NOMO-1 (cell line): ENCODE results near the gene BRPF1.

ENCODE experiments used
- DNase-seq, 2 experiments: peaks; one replicate each; lab custom pipeline; 2025; ENCODE audit not compliant: unreplicated experiment in 2 of 2; lab: John Stamatoyannopoulos, UW

BRPF1 gene

DNA sequence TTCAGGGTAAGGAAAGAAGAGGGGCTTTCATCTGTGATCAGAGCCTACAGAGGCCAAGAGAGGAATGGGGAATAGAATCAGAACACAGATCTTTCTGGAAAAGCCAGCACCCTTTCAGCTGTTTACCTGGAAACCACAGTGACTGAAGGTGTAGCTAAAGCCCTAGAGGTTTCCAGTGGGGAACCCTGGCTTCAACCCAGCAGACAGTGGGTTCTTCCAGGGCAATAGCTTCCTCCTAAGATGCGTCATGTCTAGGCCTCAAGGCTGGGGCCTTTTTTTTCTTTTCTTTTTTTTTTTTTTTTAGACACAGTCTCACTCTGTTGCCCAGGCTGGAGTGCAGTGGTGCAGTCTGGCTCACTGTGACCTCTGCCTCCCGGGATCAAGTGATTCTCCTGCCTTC, 31.0 kb upstream of the BRPF1 start:
- no peak for DNase-seq

DNA sequence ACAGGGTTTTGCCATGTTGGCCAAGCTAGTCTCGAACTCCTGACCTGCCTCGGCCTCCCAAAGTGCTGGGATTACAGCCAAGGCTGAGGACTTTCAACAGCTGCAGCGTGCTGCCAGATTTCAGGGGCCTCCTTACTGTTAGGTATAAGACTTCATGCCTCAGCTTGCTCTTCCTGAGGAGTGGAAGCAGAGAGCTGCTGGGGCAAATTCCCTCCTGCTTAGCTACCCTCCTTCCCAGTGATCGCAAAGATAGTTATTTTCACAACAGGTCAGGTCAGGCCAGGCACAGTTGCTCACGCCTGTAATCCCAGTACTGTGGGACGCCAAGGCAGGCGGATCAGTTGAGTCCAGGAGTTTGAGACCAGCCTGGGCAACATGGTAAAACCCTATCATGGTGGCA, 30.5 kb upstream of the BRPF1 start:
- DNase-seq = no peak

DNA sequence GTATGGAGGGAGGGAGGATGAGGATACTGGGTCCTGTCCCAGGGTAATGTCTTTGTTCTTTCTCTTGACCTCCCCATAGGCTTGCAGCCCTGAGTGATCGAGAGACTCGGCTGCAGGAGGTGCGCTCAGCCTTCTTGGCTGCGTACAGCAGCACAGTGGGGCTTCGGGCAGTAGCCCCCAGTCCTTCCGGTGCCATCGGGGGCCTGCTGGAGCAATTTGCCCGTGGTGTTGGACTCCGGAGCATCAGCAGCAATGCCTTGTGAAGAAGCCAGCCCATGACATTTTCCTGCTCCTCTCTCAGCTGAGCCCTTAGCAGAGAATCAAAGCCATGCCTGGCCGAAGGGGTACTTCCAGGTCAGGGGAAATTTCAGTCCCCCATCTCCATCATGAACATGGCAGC, 29.8 kb upstream of the BRPF1 start:
- DNase-seq = no peak

DNA sequence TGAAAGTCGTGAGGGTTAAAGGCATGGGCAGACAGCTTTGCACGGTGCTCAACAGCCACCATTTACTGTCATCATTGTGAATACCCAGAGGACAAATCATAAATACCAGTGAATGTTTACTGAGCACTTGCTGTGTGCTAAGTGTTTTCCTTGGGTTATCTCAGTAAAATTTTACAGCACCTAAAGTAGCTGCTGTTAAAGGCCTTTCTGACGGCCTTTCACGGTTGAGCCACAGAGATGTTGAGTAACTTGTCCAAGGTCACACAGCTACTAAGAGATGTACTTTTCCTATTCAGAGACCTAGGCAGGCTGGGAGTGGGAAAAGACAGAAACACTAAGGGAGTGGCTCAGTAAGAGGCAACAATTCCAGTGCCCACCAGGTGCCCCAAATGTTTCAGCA, 28.3 kb upstream of the BRPF1 start:
- DNase-seq = no peak

DNA sequence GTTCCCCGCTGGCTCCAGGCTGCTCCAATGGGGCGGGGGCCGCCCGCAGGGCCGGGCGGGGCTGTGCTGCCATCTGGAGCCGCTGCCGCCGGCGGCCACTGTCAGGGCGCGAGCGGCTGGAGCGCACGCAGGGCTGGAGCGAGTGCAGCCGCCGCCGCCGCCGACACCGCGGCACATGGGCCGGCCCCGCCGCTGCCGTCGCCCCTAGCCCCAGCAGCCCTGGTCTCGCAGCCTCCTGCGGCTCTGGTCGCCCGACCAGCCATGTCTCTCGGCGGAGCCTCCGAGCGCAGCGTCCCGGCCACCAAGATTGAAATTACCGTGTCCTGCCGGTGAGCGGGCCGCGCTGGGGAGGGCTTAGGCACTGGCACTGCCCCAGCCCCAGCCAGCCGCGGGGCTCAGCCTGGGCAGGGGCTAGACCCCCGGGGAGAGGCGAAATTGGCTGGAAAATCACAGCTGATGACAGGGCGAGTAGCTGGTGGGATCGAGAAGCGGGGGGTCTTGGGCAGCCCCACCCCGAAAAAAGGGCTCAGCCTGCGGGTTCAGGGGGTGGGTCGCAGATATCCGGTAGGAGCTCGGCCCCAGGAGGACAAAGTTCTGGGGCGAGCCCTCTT, 27.7 kb upstream of the BRPF1 start, which contains the start of gene CPNE9:
CPNE9 (plus strand) TSS at position 98 of the 611 bp plus-strand sequence; CDS start at position 262, 164 bp downstream.
- DNase-seq = no peak

DNA sequence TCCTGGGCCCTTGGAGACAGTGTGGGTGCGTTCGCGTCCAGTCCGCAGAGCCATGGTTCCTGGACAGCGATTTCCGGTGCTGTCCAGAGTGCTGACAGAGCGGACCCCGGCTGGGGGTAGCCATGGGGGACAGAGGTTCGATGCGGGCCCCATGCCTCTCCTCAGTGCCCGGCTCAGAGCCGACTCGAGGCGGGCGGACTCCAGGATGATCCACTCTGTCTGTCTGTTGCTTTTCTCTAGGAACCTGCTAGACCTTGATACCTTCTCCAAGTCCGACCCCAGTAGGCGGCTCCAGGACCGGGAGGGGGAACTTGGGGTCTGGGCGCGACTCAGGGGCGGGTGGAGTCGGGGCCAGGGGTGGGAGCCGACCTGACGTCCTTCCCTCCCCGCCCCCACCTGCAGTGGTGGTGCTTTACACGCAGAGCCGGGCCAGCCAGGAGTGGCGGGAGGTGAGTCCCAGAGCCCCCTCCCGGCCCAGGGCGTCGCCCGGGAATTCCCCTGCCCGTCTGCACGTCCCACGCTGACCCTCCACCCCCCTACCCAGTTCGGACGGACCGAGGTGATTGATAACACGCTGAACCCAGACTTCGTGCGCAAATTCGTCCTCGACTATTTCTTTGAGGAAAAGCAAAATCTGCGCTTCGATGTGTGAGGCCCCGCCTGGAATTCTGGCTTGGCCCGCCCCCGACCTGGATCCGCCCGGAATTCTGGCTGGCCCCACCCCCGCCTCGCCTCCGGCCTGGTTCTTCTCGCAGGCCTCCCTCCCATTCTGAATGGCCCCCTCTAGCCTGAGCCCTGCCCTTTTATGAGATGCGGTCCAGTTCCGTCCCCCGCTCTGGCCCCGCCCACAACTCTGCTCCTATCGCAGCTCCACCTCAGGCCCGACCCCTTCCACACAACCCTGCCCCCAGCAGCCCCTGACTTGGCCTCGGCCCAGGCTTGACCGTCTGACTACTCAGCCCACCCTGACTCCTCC, 26.9 kb upstream of the BRPF1 start:
- no peak for DNase-seq

DNA sequence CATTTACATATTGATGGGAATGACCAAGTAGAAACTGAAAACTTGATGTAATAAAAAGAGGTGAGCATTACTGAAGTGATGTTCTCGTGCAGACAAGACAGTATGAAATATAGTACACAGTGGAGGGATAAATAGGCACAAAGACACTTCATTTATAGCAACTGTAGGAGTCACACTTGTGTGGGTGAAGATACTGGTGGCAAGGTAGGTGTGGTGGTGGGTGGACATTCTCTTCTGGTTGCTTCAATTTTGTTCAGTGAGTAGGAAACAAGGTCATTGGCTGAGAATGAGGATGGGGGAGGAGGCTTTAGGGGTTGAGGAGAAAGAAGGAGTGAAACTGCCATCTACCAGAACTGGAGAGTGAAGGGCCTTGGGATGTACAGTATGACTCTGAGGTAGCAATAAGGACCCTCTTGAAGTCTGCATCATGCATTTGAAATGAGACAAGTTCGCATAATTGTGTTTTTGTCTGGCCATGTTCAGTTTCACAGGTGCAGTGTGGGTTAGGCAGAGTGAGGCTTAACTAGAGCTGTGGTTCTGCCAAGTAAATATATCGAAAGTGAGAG, 21.3 kb upstream of the BRPF1 start:
- DNase-seq = no peak

DNA sequence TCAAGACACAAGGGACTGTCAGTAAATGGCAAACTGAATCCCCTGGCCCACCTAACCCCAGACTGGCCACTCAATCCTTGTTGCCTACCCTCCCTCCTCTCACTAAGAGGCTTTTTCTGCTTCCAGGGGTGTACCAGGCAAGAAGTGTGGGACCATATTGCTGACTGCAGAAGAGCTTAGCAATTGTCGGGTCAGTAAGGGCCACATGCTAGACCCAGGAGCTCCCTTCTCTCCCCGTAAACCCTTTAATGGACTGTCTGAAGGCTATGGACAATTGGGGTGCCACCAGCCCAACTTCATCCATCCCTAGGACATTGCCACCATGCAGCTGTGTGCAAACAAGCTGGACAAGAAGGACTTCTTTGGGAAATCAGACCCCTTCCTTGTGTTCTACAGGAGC, 19.1 kb upstream of the BRPF1 start:
- DNase-seq = no peak

DNA sequence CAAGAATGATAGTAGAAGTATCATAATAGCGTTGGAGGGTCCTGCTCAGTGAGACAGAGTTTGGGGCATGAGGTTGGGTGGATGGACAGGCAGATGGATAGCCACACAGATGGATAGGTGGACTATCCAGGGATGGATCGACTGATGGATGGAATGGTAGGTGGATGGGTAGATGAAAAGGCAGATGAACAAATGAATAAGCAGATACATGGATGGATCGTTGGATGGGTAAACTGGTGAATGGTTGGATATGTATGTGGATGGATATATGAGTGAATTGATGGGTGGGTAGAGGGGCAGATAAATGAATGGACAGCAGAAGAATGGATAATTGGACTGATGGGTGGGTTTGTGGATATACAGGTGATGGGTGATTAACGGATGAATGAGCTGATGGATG, 18.4 kb upstream of the BRPF1 start:
- DNase-seq = no peak

DNA sequence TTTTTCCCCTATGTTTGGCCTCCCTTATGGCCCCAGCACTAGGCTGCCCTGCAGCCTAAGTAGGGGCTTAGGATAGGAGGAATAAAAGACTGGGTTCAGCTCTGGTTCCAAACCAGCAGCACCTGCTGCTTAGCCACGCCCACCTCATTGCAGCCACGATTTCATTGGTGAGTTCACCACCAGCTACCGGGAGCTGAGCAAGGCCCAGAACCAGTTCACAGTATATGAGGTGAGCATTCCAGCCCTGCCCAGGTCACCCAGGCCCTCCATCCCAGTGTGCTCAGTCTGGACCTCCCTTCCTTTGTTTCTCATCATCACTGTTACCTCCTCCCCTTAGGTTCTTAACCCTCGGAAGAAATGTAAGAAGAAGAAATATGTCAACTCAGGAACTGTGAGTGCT, 16.4 kb upstream of the BRPF1 start:
- DNase-seq = peak; percentile 19

DNA sequence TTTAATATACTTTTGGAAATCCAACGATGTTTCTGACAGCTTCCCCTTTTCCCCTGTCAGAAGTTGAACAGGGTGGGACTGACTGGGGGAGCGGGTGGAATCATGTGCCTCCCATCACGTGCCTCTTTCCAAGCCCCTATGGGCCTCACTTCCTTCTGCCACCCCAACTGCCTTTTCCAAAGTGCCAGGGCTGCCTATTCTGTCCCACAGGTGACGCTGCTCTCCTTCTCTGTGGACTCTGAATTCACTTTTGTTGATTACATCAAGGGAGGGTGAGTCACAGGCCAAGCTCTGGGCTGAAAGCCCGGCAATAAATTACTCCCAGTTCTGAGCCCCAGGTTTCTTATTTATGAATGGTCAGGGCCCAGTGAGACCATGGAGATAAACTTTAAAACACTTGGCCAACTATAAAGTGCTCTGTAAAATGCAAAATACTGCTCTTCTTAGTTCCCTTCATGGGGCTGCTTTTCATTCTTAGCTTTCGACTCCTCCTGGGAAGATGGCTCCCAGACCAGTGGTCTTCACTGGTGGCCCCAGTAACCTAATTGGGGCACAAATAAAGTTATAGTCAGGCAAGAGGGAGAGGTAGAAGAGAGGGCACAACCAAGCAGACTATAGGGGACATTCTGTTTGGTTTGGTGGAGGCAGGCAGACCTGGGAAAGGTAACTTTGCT, 15.6 kb upstream of the BRPF1 start:
- peak; percentile 92 to 93 for DNase-seq

DNA sequence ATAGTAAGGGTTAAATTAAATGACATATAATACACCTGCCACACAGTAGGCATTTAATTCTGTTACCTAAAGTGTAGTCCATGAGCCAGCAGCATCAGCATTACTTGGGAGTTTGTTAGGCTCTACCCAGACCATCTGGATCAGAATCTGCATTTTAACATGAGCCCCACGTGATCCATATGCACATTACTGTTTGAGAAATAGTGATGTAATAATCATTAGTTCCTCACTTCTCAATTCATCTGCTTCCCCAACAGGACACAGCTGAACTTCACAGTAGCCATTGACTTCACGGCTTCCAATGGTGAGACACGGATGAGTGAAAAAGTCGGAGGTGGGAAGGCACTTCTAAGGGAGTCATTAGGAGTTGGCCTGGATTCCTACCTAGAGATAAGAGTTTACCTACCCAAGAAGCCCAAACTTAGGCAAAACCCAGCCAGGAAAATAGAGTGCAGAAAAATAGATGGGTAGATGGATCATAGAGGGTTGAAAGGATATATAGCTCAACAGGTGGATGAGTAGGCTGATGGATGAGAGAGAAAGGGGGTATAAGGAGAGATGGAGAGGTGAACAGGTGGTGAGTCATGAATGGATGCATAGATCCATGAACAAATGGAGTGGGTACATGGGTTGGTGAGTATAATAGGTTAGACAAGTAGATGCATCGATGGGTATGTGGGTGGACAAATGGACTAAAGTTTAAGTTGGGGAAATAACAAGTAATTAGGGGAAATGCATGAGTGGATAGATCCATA, 14.6 kb upstream of the BRPF1 start:
- DNase-seq = peak in 1 of 2 experiments; percentile 18

DNA sequence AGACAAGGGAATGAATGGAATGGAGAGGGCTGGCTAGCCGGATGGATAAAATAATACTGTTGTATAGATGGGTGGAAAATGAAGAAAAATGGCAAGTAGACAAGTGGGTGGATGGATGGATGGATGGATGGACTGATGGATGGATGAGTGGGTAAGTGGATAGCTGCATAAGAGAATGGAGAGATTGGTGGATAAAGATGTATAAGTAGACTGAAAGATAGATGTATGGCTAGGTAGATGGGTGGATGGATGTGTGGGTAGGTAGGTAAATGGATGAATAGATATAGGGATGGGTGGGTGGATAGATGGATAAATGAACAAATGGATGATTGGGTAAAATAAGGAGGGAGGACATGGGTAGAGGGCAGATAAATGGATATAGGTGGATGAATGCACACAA, 14.0 kb upstream of the BRPF1 start:
- DNase-seq = no peak

DNA sequence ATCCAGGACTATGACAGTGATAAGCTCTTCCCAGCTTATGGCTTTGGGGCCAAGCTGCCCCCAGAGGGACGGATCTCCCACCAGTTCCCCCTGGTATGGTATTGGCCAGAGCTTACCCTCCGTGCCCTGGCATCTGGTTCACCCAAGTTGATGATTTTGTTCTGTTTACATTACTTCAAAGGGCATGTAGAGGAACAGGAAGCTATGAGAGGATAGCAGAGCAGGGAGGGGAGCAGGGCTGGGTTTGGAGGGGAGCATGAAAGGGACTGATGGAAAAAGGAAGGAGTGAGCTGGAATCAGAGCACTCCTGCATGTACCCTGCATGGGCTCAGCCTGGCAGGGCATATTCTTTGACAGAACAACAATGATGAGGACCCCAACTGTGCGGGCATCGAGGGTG, 13.4 kb upstream of the BRPF1 start:
- DNase-seq = no peak

DNA sequence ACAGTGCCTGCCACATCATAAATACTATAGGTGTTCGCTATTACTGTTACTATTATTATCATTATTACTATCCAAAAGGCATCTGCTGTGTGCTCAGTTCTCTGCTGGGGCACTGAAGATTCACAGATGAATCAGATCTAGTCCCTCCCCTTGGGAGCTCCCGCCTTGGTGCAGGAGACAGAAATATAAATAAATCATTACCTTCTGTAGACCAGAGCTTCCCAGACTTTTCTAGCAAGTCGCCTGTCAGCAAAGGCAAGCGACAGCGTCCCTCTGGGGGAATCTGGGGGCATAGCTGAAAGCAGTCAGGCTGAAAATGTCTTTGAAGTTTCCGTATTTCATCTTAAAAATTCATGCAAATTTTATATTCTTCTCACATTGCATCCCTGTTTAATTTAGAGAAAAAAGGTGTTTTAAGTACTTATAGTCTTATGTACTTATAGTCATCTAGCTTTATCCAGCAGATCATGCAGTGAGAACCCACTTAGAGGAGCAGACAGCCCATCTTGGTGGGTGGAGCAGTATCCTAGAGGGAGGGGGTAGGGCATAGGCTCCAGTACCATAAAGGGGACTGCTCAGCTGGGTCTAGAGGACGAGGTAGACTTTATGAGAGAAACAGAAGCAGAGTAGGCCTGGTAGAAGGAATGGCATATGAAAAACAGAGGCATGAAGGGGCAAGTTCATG, 10.4 kb upstream of the BRPF1 start:
- DNase-seq = no peak

DNA sequence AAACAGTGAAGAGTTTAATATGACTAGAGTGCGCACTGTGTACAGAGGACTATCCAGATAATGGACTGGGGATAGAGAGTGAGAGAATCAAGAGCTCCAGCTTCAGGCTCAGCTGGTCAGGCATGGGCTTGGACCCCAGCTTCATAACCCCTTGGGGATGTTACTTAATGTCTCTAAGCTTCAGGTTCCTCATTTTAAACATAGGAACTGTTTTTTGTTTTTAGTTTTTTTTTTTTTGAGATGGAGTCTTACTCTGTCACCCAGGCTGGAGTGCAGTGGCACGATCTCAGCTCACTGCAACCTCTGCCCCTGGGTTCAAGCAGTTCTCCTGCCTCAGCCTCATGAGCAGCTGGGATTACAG, 9.9 kb upstream of the BRPF1 start:
- peak; percentile 15 to 34 for DNase-seq

DNA sequence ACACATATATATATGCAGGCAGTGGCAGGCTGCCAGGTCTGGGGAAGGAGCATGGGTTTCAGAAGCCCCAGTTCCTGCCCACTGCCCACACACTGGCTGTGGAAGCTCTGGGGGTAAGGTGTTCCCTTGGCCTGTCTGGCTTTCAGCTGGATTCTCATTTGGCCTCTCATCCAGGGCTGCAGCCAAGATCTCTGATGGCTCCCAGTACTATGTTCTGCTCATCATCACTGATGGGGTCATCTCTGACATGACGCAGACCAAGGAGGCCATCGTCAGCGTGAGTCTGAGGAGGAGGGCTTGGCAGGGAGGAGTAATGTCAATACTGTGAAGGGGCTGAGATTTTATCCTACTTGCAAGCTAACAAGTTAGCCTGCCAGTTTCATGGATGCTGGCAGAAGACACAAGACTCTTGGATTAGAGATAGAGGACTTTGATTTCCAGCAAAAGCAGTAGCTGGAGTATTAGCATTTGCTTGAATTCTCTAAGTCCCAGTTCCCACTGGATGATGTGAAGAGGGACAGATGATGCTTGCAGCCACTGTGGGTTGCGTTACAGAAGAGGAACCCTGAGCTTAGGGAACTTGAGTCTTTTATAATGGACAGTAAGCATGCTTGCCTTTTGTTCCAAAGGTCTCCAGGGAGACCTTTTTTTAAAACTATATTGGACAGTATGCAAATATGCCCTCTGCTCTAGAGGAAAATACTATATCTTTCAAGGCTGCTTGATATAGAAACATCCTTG, 5.6 kb upstream of the BRPF1 start:
- no peak for DNase-seq

DNA sequence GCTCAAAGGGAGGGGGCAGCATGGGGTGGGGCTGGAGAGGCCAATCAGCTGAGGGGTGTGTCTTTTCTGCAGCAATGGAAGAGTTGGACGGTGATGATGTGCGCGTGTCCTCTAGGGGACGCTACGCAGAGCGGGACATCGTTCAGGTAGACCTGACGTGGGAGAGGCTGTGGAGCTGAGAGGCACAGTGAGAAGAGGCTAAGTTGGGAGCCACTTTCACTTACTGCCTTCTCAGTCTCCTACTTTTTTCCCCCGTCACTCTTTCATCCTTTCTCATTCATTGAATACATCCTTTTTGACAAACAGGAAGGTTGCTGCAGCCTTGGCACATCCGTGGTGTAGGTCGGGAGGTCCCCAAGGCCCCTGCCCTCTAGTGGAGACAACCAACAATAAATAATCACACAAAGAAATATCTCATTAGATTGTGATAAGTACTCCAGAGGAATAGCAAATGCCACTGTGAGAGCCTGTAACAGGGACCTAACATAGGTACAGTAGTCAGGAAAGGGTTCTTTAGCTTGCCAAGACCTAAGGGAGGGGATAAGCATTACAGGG, 4.4 kb upstream of the BRPF1 start:
- DNase-seq = peak; percentile 37 to 55

DNA sequence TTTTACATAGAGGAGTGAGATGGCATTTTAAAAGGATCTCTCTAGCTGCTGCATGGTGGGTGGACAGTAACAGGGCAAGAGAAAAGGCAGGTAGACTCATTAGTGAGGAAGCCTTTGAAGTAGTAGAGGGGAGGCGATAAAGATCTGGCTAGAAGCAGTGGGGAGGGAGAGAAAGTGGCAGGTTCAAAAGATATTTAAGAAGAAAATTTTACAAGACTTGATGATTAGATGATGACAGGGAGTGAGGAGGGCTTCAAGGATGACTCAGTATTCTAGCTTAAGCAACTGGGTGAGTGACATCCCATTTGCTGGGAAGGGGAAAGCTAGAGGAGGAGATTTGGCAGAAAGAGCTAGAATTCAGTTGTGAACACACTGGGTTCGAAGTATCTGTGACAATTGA, 3.8 kb upstream of the BRPF1 start:
- DNase-seq = no peak
